Activated effector memory CD4-positive, alpha-beta T cell treated with Interleukin-2 at 50 U/mL for 16 hours (primary cell): ENCODE data around the gene FOLR2.

Experiments used
- DNase-seq: peaks from one replicate; pipeline ENCODE4 v3.0.0-alpha.2; 2020

Gene FOLR2

DNA sequence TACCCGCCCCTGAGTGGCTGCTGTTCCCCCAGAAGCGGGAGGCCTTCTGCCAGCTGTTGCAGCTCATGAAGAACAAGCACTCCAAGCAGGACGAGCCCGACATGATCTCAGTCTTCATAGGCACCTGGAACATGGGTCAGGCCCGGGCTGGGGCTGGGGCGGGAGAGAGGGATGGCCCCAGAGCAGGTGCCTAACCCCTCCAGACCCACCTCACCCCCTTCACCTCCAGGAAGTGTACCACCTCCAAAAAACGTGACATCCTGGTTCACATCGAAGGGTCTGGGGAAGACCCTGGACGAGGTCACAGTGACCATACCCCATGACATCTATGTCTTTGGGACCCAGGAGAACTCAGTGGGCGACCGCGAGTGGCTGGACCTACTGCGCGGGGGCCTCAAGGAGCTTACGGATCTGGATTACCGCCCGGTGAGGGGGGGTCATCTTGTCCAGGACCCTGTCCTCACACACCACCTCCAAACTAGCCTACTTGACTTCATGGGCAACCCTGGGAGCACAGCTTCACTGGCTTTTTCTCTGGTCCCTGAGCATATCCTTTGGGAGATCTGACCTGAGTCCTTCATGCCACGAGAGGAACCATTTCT, 14.3 kb downstream of the FOLR2 start:
- DNase-seq, result no peak

DNA sequence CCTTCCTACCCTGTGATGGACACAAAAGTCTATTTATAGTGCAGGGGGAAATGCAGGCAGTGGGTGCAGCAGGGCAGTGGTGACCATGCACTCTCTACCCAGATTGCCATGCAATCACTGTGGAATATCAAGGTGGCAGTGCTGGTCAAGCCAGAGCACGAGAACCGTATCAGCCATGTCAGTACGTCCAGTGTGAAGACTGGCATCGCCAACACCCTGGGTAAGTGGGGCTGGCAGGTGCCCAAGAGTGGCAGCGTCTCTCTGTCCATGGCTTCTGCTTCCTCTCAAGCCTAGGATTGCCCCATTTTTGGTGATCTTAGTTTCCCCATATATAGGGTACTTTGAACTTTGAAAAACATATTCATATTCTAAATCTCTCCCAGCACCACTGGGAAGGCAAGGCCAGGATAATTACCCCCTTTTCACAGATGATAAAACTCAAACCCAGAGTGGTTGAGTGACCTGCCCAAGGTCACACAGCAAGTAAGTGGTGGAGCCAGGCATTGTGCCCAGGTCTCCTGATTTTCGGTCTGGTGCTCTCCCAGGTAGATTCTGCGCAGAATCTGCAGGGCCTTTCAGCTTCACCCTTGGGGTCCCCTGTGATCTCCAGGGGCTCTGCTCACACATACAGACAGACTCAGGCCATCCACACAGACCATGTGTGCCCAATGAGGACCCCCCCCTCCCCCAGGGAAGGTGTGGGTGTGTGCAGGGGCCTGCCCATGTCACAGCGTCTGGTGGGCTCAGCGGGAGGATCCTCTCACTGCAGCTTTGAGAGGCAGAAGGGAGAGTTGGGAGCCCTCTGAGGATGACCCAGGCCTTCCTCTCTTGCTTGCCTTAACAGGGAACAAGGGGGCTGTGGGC, 15.0 kb downstream of the FOLR2 start:
- no peak for DNase-seq

GRCh38 chr11:72232260-72233055, 15.9 kb downstream of the FOLR2 start:
- no peak for DNase-seq

DNA sequence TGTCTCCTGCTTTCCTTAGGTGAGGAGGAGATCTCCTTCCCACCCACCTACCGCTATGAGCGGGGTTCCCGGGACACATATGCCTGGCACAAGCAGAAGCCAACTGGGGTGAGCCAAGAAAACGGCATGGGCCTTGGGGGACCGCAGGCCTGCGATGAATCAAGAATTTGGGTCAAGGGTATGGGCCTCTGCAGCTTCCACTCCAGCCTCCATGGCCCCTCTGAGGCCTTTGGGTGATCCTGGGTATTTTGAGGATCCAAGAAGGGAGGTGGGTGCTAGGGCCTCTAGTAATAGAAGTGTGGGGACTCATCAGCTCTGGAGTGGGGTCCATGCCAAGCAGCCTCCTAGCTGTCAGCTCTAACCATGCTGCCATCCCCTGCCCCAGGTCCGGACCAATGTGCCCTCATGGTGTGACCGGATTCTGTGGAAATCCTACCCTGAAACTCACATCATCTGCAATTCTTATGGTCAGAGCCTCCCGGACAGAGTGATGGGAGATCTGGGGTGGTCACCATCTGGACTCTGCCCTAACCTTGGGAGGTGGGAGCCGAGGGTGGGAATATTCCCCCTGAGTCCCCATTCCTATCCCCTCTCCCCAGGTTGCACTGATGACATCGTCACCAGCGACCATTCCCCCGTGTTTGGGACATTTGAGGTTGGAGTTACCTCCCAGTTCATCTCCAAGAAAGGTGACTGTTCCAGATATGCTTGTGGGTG, 16.6 kb downstream of the FOLR2 start:
- no peak for DNase-seq

DNA sequence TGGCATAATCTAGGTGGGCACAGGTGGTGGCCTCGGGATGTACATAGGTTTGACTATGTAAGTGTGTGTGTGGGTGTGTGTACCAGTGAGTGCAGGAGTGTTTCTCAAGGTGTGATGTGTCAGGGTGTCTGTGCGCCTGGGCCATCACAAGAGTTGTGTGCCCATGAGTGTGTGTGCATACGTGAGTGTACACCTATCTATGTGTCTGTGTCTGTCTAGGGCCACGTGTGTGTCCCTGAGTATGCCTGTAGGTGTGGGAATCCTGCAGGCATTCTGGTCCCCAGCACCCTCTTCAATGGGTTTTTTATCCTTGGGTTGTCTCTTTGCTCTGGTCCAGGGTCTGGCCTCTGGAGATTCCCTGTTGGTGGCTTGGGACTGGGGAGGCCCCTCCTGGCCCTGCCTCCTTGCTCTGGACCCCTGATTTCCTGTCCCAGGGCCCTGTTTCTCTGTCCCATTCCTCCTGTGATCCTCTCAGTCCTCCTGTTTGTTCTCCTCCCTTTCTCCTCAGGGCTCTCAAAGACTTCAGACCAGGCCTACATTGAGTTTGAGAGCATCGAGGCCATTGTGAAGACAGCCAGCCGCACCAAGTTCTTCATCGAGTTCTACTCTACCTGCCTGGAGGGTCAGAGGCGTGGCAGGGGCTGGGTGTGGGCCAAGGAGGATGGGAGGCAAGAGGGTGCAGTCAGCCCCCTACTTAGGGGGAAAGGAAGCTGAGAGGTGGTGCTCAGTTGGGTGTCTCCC, 17.3 kb downstream of the FOLR2 start:
- no peak for DNase-seq

- no peak for DNase-seq
These were observed 17.9 kb downstream of the FOLR2 start for GRCh38 chr11:72234514-72234830.

DNA sequence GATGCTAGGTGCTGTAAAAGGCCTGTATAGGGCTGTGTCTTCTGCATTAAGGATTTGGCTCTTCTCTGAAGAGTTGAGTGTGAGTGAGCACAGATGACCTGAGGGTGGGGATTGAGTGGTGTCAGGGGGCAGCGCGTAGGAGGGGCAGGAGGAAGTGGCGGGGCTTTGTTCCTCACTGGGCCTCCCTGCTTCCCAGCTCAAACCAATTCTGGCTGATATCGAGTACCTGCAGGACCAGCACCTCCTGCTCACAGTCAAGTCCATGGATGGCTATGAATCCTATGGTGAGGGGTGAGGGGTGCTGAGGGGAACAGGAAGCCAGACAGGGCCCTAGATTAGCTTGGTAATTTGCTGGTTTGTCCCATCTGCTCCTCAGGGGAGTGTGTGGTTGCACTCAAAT, 18.3 kb downstream of the FOLR2 start:
- no peak for DNase-seq

- DNase-seq, result no peak
These were observed 18.9 kb downstream of the FOLR2 start for GRCh38 chr11:72235351-72236057.

DNA sequence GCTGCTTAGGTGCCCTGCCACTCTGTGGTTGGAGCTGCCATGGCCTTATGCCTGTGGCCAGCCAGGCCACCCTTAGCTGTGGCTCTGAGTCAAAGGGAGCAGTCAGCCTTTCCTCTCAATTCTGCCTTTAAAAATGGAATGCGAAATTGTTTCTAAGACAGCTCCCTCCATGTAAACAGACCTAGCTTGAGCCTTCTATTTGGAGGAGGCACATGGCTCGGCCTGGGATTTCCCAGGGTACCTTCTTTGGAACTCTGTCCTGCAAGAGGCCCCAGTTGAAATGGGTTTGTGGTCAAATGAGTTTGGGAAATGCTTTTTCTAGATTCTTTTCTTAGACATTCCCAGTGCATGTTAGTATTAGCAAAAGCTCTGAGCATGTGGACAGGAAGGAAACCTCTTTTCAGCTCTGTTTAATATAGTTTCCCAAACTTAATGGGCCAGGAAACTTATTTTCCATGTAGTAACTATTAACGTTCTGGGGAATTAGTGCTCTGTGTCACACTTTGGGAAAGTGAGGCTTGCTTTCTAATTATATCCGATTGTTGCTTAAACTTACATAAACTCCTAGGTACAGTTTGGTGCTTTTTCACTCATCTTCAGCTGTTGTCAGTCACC, 19.6 kb downstream of the FOLR2 start:
- DNase-seq, result no peak

- no peak for DNase-seq
These were observed 20.1 kb downstream of the FOLR2 start for GRCh38 chr11:72236774-72237111.

GRCh38 chr11:72237112-72237931, 20.7 kb downstream of the FOLR2 start:
- DNase-seq, result no peak

DNA sequence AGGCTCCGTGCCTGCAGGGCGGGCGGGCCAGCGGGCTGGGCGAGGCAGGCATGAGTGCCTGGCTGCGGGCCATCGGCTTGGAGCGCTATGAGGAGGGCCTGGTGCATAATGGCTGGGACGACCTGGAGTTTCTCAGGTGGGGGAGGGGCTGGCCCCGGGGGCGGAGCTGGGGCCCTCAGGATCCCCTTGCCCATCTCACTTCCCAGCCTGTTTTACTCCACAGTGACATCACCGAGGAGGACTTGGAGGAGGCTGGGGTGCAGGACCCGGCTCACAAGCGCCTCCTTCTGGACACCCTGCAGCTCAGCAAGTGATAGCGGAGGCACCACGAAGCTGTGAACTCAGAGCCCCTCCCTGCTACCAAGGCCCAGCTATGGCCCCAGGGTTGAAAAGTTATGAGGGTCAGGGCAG, 21.5 kb downstream of the FOLR2 start:
- DNase-seq, result peak; percentile 24

DNA sequence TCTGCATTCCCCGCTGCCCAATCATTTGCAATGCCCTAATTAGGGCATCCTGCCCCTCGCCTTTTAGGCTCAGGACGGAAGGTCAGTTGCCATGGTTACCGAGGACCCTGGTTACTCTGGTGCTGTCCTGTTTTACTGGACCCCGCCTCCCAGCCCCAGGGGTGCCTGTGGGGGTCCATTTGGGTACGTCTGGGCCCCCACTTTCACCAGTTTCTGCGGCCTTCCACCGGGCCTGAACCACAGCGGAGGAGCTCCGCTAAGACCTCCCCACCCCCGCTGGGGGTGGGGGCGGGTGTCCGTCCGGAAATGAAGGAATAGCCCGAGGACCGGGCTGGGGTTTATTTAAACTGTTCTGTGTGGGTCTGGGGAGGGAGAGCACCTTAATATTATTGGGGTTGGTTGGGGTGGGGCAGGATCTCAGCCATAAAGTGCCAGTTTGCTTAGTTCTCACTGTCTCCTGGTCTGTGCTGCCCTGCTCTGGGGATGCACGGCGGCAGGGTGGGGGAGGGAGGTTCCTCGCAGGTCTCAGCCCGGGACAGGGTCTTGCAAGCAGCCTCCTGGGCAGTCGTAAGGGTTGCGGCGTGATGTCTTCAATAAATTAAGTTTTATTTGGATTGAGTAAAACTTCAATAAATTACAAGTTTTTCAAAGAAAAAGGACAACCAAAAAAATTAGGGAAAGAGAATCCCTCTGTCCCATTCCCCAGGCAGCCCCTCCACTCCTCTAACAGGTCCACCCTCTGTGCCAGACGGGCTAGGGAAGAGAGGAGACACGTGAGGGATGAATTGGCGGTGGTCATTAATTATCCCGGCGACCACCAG, 22.1 kb downstream of the FOLR2 start:
- no peak for DNase-seq

DNA sequence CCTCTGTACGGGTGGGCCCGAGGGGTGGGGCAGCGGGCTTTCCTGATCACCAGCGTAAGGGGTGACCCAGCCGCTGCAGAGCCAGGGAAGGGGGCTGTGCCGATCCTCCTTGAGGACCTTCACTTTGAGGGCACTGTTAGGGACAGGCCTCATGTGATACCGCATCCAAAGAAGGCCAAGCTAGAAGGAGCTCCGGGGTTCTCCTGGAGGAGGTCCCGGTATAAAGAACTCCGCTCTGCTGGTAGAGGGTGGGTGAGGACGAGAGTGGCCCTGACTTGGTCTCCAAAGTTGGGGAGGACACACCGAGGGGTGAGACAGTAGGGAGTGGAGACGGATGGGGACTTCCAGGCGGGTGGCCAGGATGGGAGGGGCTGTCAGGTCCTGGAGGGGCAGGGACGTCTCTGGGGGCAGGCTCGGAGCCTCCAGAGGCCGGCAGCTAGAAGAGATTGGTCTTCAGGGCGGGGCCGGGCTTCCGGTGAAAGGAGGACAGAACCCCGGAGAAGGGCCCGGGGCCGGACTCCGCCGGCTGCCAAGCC, 22.8 kb downstream of the FOLR2 start:
- no peak for DNase-seq

GRCh38 chr11:72239849-72240460, 23.4 kb downstream of the FOLR2 start:
- DNase-seq, result no peak

- DNase-seq, result no peak
These were observed 24.1 kb downstream of the FOLR2 start for GRCh38 chr11:72240461-72241290.

GRCh38 chr11:72241291-72241781, 24.7 kb downstream of the FOLR2 start:
- no peak for DNase-seq

DNA sequence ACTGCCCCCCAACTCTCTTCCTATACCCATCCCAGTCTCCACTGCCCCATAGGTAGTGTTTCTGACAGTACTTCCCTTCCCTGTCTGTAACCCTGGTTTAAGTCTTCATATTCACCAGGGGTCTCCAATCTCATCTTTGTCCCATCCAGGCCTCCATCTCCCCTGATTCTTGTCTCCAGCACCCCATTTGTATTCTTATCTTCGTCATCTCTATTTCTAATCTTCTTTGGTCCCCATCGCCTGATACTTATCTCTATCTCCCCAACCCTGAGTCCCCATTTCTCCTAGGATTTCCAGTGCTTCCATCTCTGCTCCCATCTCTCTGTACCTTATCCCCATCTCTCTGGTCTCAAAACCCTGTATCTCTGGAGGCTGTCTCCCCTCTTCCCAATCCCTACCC, 25.5 kb downstream of the FOLR2 start:
- DNase-seq, result no peak
